Left ventricle myocardium inferior (tissue), 1 donor: ENCODE results near the gene OTOS. TPM values are rescaled to one million over a fixed set of nuclear protein-coding genes. Genes with fewer than 3 reads are reported as not detected.

Experiments used
- DNase-seq: peaks from one replicate; pipeline ENCODE4 v3.0.0-alpha.2; 2020
- H3K27ac ChIP-seq: fragments of 200-600 bp; replicated peaks from 2 replicates; pipeline ENCODE4 v1.8.0; 2021
- H3K27me3 ChIP-seq: fragments of 200-600 bp; 2 replicates; pipeline ENCODE4 v1.8.0; 2021; ENCODE audit warnings: low read depth
- H3K36me3 ChIP-seq: fragments of 200-600 bp; 2 replicates; pipeline ENCODE4 v1.8.0; 2021
- H3K4me1 ChIP-seq: fragments of 200-600 bp; 2 replicates; pipeline ENCODE4 v1.8.0; 2021
- H3K4me3 ChIP-seq: fragments of 200-600 bp; 2 replicates; pipeline ENCODE4 v1.8.0; 2021; ENCODE audit warnings: mild to moderate bottlenecking, moderate library complexity
- H3K9me3 ChIP-seq: fragments of 200-600 bp; replicated peaks from 2 replicates; pipeline ENCODE4 v1.8.0; 2021
- CTCF ChIP-seq: fragments of 200-600 bp; IDR thresholded peaks from 2 replicates; pipeline ENCODE4 v1.8.0; 2021; ENCODE audit warnings: antibody characterized with exemption, mild to moderate bottlenecking, borderline replicate concordance
- intact Hi-C: fragments of 100-400 bp; cut with micrococcal nuclease; formaldehyde crosslinking; loops from one replicate; pipeline ENCODE4 v1.11.0; 2022
- total RNA-seq: library from RNA; stranded (reverse); fragmentation: NEBNext Ultra II Directional; extraction: Animal tissue kit (Norgen Biotek cat#: 25700); gene quantifications from one replicate; pipeline ENCODE4 v1.2.1, GENCODE V29; 2021
- donor health status: DM: no; HTN: yes; CAD: no; lungs with severe emphysema.

The OTOS gene
- total RNA-seq, 1 donor from 2014 or later: not detected

GRCh38 chr2:240098349-240098748 is 42.1 kb downstream of the OTOS start:
- intact Hi-C loops: no loop called here
- Histone ChIP-seq H3K9me3 (peaks cover 36% of the 10 kb centered on the region), H3K27ac (no peak overlapping the region), H3K4me3 (no peak overlapping the region), H3K36me3 (no peaks in the 10 kb centered on the region), H3K4me1 (no peaks in the 10 kb centered on the region), H3K27me3 (peaks cover 89% of the 10 kb centered on the region)
- TF ChIP-seq CTCF: no peak
- no peak for DNase-seq

- H3K36me3 ChIP-seq: no peaks in the 10 kb centered on the region
- DNase-seq: no peak
- H3K4me1 ChIP-seq: no peaks in the 10 kb centered on the region
- H3K27ac ChIP-seq: no peak overlapping the region
- no peak for TF ChIP-seq CTCF
- intact Hi-C loops: no loop called here
- peaks cover 100% of the 10 kb centered on the region for H3K27me3 ChIP-seq
- peaks cover 41% of the 10 kb centered on the region for H3K9me3 ChIP-seq
- H3K4me3 ChIP-seq: no peak overlapping the region
These were observed 44.6 kb downstream of the OTOS start for GRCh38 chr2:240095556-240096523.

GRCh38 chr2:240089306-240089705 is 51.2 kb downstream of the OTOS start:
- DNase-seq: no peak
- H3K4me3 ChIP-seq: no peak overlapping the region
- peaks cover 81% of the 10 kb centered on the region for H3K27me3 ChIP-seq
- no peak overlapping the region for H3K27ac ChIP-seq
- intact Hi-C loops: no loop called here
- no peaks in the 10 kb centered on the region for H3K36me3 ChIP-seq
- peaks cover 42% of the 10 kb centered on the region for H3K9me3 ChIP-seq
- TF ChIP-seq CTCF: no peak
- H3K4me1 ChIP-seq: no peaks in the 10 kb centered on the region

Other genes starting within 250 kb of the OTOS start
- 412 TPM for gene NDUFA10, start 115.3 kb downstream of the OTOS start, total RNA-seq
- gene OR6B2, start 110.2 kb downstream of the OTOS start, total RNA-seq: not detected
- not detected for gene OR6B3, start 87.1 kb downstream of the OTOS start, total RNA-seq
- gene COPS9, start 4.4 kb downstream of the OTOS start, total RNA-seq: 190 TPM